K562 (cell line): ENCODE data around the gene DUS1L. TPM values are rescaled to one million over a fixed set of nuclear protein-coding genes. Genes with fewer than 3 reads are reported as not detected.
A peak's percentile ranks its signal among the peaks of the same experiment; 100 is the strongest.

Experiments
- CREM ChIP-seq: IDR thresholded peaks from 2 replicates; pipeline ENCODE4 v1.6.1; 2014; ENCODE audit warnings: antibody characterized with exemption, low read depth
- EGR1 ChIP-seq: fragments of 450-650 bp; conservative IDR thresholded peaks from 2 replicates; pipeline ENCODE4 v1.6.1; 2017; ENCODE audit warnings: mild to moderate bottlenecking
- EWSR1 ChIP-seq: fragments of 450-650 bp; IDR thresholded peaks from 2 replicates; pipeline ENCODE4 v1.6.1; 2018; ENCODE audit warnings: borderline replicate concordance, mild to moderate bottlenecking, low read depth, moderate library complexity; ENCODE audit not compliant: partially characterized antibody
- HMGN3 ChIP-seq: IDR thresholded peaks from 2 replicates; pipeline ENCODE4 v1.6.1; 2011; ENCODE audit warnings: borderline replicate concordance, low read depth, mild to moderate bottlenecking, mixed read lengths, low read length; ENCODE audit not compliant: insufficient read length; ENCODE audit errors: extremely low read depth
- KLF10 ChIP-seq: fragments of 250-450 bp; sonication (Bioruptor Pico); IDR thresholded peaks from 2 replicates; pipeline ENCODE4 v1.6.1; 2021; ENCODE audit warnings: matching md5 sums
- NFIX ChIP-seq: fragments of 250-450 bp; sonication (Bioruptor Pico); IDR thresholded peaks from 2 replicates; pipeline ENCODE4 v1.4.0; 2020; ENCODE audit warnings: low read depth, mild to moderate bottlenecking, moderate library complexity
- POLR2G ChIP-seq: fragments of 200-400 bp; formaldehyde crosslinking; IDR thresholded peaks from 2 replicates; pipeline ENCODE4 v1.6.1; 2017; ENCODE audit warnings: low read depth, mild to moderate bottlenecking, antibody characterized with exemption, low read length, moderate library complexity
- SAFB2 ChIP-seq: fragments of 200-400 bp; formaldehyde crosslinking; IDR thresholded peaks from 2 replicates; pipeline ENCODE4 v1.6.1; 2018; ENCODE audit warnings: borderline replicate concordance, low read length, low read depth, moderate library complexity; ENCODE audit not compliant: severe bottlenecking
- TSC22D4 ChIP-seq: fragments of 450-650 bp; IDR thresholded peaks from 2 replicates; pipeline ENCODE4 v1.6.1; 2016; ENCODE audit warnings: missing genetic modification characterization, missing biosample characterization, control low read depth
- U2AF2 ChIP-seq: fragments of 200-400 bp; formaldehyde crosslinking; optimal IDR thresholded peaks from 2 replicates; pipeline ENCODE3; 2017; ENCODE audit warnings: low read depth, mild to moderate bottlenecking, low read length
- XRCC5 ChIP-seq: fragments of 200-400 bp; formaldehyde crosslinking; IDR thresholded peaks from 2 replicates; pipeline ENCODE4 v1.6.1; 2017; ENCODE audit warnings: low read depth, mild to moderate bottlenecking, low read length
- ZNF140 ChIP-seq: fragments of 250-450 bp; sonication (Bioruptor Pico); IDR thresholded peaks from 2 replicates; pipeline ENCODE4 v1.8.0; 2021; ENCODE audit warnings: moderate library complexity, mild to moderate bottlenecking, inconsistent platforms
- ZNF239 ChIP-seq: fragments of 250-450 bp; sonication (Bioruptor Pico); IDR thresholded peaks from 2 replicates; pipeline ENCODE4 v1.4.0; 2020; ENCODE audit warnings: mild to moderate bottlenecking
- ZNF586 ChIP-seq: fragments of 450-650 bp; formaldehyde crosslinking; conservative IDR thresholded peaks from 2 replicates; pipeline ENCODE4 v1.4.0; 2020; ENCODE audit warnings: mild to moderate bottlenecking, moderate library complexity
- polyA plus RNA-seq, 8 experiments: library from polyadenylated mRNA; depleted of rRNA in 4 of 8; stranded (reverse) in 5 of 8; unstranded in 3 of 8; fragments of >200 nt; fragmentation: Nextera tagmentation in 2 of 8; fragmentation: Illumina TruSeq in 1 of 8; extraction: Ambion mirVana in 2 of 8; extraction: Trizol in 1 of 8; gene quantifications; 2 replicates each; pipeline versions ENCODE4 v1.2.1 to v1.2.3, GENCODE V29; 2011 to 2014; ENCODE audit warnings: inconsistent platforms in 1 of 8, missing spikeins in 1 of 8
- total RNA-seq, 7 experiments: library from RNA; depleted of rRNA in 6 of 7; stranded (reverse); fragments of >200 nt in 6 of 7; fragmentation: Illumina TruSeq in 2 of 7; extraction: Trizol in 2 of 7; gene quantifications; 2 replicates each; pipeline versions ENCODE4 v1.2.1 to v1.2.3, GENCODE V29; 2011 to 2021; ENCODE audit warnings: low replicate concordance in 1 of 7
- TF ChIP-seq, protein P1 (sequence below): fragments of 450-650 bp; formaldehyde crosslinking; IDR thresholded peaks from 2 replicates; pipeline ENCODE4 v1.4.0; 2020; ENCODE audit warnings: mild to moderate bottlenecking, moderate library complexity
- TF ChIP-seq, protein P2 (sequence below), 3 experiments: IDR thresholded peaks in 2 of 3; conservative IDR thresholded peaks in 1 of 3; 2 replicates each; pipeline ENCODE4 v1.5.1; 2011 to 2012; ENCODE audit warnings: low read length in 3 of 3, mild to moderate bottlenecking in 3 of 3, control low read depth in 2 of 3, improper control_type of control experiment in 1 of 3, inconsistent platforms in 1 of 3, low read depth in 1 of 3, mixed read lengths in 1 of 3, moderate library complexity in 1 of 3; ENCODE audit not compliant: insufficient read depth in 2 of 3
- TF ChIP-seq, protein P3 (sequence below): fragments of 450-650 bp; formaldehyde crosslinking; IDR thresholded peaks from 2 replicates; pipeline ENCODE4 v1.4.0; 2020; ENCODE audit warnings: mild to moderate bottlenecking, moderate library complexity
- TF ChIP-seq, protein P4 (sequence below), 2 experiments: IDR thresholded peaks; 2 replicates each; pipeline ENCODE4 v1.6.1; 2011; ENCODE audit warnings: borderline replicate concordance in 1 of 2, control low read depth in 1 of 2, low read depth in 1 of 2, low read length in 1 of 2, mild to moderate bottlenecking in 1 of 2, mixed read lengths in 1 of 2, moderate library complexity in 1 of 2; ENCODE audit not compliant: insufficient read depth in 1 of 2, insufficient read length in 1 of 2, poor library complexity in 1 of 2, severe bottlenecking in 1 of 2; ENCODE audit errors: extremely low read depth in 1 of 2
- TF ChIP-seq, protein P5 (sequence below): IDR thresholded peaks from 2 replicates; pipeline ENCODE4 v1.6.1; 2011; ENCODE audit not compliant: insufficient read length; ENCODE audit errors: extremely low read depth

DUS1L gene
- total and polyA plus RNA-seq, 9 of the 15 experiments (the other 6 are each of a cell fraction or from before 2014, with no cell fraction given), result 7.8 to 210 (median 83.9) TPM

DNA sequence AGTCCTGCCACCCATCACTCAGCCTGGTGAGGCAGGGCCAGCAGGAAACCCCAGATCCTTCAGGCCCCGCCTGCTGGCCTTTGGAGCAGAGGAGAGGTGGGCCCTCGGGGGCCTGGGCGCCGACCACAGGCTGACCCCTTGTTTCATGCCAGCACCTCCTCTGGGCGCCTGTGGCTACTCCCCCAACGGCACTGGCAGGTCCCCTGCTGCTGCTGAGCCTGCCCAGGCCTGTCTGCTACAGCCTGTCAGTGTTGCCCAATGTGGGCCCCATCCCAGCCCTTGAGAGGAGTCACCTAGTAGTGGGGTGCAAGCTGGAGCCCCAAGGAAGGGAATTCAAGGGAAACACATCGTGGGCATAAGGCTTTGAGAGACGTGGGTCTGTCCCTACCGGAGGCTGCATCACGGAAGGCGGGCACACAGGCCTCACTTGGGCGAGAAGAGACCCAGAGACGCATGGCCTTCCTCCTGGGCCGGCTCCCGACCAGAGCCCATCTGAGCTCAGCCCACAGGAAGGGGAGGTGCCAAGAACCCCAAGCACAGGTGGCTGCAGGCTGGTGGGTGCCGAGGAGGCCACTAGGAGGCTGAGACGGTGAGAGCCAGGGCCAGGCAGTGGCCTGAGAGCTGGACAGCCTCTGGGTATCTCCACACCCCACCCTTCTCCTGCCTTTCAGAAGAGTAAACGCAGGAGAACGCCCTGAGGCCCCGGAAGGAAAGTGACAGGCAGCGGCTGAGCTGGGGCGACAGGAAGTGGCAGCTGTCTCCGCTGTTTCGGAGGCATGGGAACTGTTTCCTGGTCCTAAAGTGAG lies 40.5 kb upstream of the DUS1L start (continued):
- TF ChIP-seq, protein P1, sequence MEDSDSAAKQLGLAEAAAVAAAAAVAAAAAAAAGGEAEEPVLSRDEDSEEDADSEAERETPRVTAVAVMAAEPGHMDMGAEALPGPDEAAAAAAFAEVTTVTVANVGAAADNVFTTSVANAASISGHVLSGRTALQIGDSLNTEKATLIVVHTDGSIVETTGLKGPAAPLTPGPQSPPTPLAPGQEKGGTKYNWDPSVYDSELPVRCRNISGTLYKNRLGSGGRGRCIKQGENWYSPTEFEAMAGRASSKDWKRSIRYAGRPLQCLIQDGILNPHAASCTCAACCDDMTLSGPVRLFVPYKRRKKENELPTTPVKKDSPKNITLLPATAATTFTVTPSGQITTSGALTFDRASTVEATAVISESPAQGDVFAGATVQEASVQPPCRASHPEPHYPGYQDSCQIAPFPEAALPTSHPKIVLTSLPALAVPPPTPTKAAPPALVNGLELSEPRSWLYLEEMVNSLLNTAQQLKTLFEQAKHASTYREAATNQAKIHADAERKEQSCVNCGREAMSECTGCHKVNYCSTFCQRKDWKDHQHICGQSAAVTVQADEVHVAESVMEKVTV, result 0 out of 2 replicates have a peak, but pooled peaks have one; percentile 12
- TF ChIP-seq KLF10 (CRISPR knock-in tag) (no peak), EGR1 (no peak), NFIX (CRISPR knock-in tag) (no peak), ZNF586 (no peak), EWSR1 (no peak), POLR2G (peak; percentile 56), CREM (peak; percentile 18; the same call in 1 of the 2 replicates), XRCC5 (no peak), SAFB2 (no peak), TSC22D4 (tag) (no peak), U2AF2 (no peak), HMGN3 (no peak), ZNF239 (CRISPR knock-in tag) (no peak), ZNF140 (CRISPR knock-in tag) (no peak)
- TF ChIP-seq, protein P2, sequence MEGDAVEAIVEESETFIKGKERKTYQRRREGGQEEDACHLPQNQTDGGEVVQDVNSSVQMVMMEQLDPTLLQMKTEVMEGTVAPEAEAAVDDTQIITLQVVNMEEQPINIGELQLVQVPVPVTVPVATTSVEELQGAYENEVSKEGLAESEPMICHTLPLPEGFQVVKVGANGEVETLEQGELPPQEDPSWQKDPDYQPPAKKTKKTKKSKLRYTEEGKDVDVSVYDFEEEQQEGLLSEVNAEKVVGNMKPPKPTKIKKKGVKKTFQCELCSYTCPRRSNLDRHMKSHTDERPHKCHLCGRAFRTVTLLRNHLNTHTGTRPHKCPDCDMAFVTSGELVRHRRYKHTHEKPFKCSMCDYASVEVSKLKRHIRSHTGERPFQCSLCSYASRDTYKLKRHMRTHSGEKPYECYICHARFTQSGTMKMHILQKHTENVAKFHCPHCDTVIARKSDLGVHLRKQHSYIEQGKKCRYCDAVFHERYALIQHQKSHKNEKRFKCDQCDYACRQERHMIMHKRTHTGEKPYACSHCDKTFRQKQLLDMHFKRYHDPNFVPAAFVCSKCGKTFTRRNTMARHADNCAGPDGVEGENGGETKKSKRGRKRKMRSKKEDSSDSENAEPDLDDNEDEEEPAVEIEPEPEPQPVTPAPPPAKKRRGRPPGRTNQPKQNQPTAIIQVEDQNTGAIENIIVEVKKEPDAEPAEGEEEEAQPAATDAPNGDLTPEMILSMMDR (IDR thresholded peaks at IDR 0.05 in 2 of 3, conservative IDR thresholded peaks at IDR 0.05 in 1 of 3; ENCODE audit: insufficient read depth in 2 of 3, low read depth in 1 of 3, low read length in 3 of 3), result peak; percentile 32 to 46 (median 45); a peak in 4 of 6 replicates
- TF ChIP-seq, protein P3, sequence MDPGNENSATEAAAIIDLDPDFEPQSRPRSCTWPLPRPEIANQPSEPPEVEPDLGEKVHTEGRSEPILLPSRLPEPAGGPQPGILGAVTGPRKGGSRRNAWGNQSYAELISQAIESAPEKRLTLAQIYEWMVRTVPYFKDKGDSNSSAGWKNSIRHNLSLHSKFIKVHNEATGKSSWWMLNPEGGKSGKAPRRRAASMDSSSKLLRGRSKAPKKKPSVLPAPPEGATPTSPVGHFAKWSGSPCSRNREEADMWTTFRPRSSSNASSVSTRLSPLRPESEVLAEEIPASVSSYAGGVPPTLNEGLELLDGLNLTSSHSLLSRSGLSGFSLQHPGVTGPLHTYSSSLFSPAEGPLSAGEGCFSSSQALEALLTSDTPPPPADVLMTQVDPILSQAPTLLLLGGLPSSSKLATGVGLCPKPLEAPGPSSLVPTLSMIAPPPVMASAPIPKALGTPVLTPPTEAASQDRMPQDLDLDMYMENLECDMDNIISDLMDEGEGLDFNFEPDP (CRISPR knock-in tag), result no peak
- TF ChIP-seq, protein P4, sequence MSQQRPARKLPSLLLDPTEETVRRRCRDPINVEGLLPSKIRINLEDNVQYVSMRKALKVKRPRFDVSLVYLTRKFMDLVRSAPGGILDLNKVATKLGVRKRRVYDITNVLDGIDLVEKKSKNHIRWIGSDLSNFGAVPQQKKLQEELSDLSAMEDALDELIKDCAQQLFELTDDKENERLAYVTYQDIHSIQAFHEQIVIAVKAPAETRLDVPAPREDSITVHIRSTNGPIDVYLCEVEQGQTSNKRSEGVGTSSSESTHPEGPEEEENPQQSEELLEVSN (IDR thresholded peaks at IDR 0.05; ENCODE audit: borderline replicate concordance in 1 of 2, extremely low read depth in 1 of 2, insufficient read depth in 1 of 2, insufficient read length in 1 of 2, low read depth in 1 of 2, low read length in 1 of 2, poor library complexity in 1 of 2, severe bottlenecking in 1 of 2), result no peak
- TF ChIP-seq, protein P5, sequence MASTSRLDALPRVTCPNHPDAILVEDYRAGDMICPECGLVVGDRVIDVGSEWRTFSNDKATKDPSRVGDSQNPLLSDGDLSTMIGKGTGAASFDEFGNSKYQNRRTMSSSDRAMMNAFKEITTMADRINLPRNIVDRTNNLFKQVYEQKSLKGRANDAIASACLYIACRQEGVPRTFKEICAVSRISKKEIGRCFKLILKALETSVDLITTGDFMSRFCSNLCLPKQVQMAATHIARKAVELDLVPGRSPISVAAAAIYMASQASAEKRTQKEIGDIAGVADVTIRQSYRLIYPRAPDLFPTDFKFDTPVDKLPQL, result no peak
